DMS 273 (cell line): Measurements from ENCODE around the gene SIMC1.
"Not testable (repeated sequence)": the region's sequence is repeated elsewhere in the genome, so short reads cannot be mapped to it uniquely, and the experiment has no call there.

Experiments
- DNase-seq: peaks from one replicate; lab custom pipeline; 2025; ENCODE audit not compliant: unreplicated experiment; lab: John Stamatoyannopoulos, UW

The SIMC1 gene

GRCh38 chr5:176290057-176290840 is 52.0 kb downstream of the SIMC1 start:
- DNase-seq, result not testable (repeated sequence)

DNA sequence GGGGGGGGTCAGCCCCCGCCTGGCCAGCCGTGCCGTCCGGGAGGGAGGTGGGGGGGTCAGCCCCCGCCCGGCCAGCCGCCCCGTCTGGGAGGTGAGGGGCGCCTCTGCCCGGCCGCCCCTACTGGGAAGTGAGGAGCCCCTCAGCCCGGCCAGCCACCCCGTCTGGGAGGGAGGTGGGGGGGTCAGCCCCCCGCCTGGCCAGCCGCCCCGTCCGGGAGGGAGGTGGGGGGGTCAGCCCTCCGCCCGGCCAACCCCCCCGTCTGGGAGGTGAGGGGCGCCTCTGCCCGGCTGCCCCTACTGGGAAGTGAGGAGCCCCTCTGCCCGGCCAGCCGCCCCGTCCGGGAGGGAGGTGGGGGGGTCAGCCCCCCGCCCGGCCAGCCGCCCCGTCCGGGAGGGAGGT is 67.1 kb downstream of the SIMC1 start:
- not testable (repeated sequence) for DNase-seq

DNA sequence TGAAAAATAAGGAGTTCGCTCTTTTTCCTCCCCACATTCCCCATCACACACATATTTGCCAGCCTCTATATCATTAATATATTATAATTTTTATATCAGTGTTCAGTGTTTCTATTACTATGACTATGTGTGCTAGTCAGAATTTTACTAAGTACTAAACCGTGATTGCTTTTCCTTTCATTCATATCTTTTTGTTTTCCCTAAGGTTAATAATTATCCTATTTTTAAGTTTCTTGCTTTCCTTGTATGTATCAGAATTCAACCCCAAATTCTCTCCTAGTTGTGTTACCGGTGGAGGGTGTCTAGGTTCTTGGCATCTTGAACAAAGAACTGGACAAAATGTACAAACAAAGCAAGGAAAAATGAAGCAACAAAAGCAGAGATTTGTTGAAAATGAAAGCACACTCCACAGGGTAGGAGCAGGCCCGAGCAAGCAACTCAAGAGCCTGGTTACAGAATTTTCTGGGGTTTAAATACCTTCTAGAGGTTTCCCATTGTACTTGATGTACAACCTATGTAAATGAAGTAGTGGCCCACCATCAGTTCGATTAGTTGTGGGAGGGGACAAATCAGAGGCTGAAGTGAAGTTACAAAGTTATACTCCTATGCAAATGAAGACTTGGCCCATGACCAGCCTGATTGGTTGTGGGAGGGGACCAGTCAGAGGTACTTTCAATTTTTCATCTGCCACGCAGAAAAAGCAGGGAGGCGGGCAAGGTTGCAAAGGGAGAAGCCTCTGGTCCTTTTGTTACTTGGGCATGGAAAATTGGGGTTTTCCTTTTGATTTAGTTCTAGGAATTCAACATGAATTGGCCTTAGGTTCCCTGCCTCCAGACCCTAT is 79.5 kb downstream of the SIMC1 start:
- DNase-seq, result no peak

- DNase-seq, result no peak
These were observed 81.8 kb downstream of the SIMC1 start for GRCh38 chr5:176319827-176320554.

DNA sequence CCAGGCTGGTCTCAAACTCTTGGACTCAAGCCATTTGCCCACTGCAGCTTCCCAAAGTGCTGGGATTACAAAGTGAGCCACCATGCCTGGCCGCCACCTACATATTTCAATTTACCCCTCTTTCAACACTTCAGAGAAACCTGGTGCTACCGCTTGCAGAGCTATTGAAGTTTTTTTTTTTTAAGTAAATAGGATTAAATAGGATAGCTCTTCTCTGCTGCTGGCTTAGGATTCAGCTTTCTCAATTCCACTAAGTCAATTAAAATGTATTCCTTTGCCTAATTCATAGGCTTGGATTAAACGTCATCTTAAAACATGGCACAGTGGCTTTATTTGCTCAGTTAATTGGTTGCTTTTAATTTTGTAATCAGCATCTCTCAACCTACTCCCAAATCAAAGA is 82.4 kb downstream of the SIMC1 start:
- DNase-seq, result no peak

DNA sequence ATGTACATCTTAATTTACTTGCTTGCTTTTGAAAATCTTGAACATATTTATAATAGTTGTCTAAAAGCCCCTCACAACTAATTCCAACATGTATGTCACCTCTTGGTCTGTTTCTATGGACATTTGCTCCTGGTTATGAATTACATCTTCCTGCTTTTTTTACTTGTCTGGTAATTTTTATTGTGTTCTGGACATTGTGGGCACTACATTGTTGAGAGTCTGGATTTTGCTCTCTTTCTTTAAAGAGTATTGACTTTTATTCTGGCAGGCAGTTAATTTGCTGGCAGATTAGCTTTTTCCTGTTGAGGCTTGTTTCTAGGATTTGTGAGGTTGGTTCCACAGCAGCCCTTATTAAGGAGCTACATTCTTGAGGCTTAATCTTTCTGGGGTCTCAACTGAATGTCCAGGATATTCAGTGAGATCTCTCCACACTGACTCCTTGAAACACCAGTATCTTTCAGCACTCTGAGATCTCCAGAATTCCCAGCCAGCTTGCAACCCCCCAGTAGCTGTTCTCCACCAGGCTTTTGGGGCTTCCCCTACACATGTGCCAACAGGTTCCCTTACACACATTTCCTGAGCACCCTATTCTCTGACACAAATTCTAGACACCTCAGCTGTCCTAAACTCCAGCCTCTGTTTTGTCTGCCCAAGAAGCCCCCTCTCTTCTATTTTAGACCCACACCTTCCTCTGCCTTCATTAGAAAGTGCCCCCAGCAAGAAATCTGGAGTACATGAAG is 96.0 kb downstream of the SIMC1 start:
- no peak for DNase-seq

DNA sequence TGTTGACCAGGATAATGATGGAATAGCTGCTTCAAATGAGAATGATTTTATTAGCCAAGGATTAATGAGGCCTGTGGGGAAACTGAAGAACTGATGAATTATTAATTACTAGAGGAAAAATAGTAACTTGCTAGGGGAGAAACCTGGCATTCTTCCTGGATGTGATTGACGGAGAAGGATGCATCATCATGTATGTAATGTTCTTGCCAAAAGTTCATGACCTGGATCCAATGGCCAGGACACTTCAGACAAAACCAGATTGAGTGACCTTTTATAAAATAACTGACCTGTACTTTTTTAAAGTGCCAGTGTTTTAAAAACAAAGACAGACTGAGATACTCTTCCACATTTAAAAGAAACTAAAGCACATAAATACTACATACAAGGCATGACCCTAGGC is 99.7 kb downstream of the SIMC1 start:
- DNase-seq, result no peak

GRCh38 chr5:176339304-176339703 is 101.1 kb downstream of the SIMC1 start:
- DNase-seq, result no peak

- DNase-seq, result no peak
These were observed 103.3 kb downstream of the SIMC1 start for GRCh38 chr5:176341325-176342157.

- DNase-seq, result no peak
These were observed 103.9 kb downstream of the SIMC1 start for GRCh38 chr5:176342158-176342483.

GRCh38 chr5:176342766-176343458 is 104.7 kb downstream of the SIMC1 start:
- DNase-seq, result no peak

DNA sequence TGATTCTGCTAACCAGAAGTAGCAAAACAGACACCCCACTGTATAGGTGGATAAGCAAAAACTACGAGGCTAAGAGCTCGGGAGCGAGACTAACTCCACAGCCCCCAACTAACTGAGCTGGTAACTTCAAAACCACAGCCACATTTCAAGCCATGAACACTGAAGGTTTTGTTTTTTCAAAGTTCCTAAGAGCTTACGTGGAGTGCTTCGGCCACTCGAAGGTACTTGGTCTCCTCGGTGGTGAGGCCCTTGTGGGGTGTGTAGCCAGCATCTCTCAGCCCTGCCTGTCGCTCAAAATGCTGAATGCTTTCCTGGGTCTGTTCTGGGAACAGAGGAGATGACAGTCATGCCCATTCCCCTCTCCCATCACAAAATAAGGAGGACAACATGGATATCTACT is 112.2 kb downstream of the SIMC1 start:
- no peak for DNase-seq

GRCh38 chr5:176352116-176352878 is 114.1 kb downstream of the SIMC1 start:
- DNase-seq, result no peak

- DNase-seq, result no peak
These were observed 115.3 kb downstream of the SIMC1 start for GRCh38 chr5:176353533-176353932.

DNA sequence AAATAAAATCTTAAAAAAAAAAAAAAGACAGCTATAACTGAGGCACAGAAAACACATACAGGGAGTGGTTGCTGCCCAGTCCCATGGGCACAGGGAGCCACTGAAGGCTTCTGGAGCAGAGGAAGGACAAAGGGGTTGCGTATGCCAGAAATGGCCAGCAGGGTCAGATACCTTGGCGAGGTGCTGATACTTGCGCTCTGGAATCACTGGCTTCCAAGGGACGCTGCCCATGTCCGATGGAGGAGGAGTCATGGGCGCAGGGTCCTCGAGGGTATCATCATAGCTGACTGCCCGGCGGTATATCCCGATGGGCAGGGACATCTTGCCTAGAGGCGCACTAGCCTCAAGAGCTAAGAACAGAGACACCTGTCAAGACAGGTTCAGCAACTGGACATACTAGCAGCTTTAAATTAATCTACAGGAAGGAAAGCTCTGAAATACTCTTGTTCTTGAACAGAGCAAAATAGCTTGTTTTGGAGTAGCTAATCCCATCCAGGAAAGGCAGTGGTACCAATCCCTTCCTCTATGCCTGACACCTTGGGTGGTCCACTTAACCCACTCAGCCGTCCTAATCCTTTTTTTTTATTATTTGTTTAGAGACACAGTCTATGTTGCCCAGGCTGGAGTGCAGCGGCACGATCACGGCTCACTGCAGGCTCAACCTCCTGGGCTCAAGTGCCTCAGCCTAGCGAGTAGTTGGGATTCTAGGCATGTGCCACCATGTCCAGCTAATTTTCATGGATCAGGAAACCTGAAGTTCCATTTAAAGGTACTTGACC is 117.4 kb downstream of the SIMC1 start:
- DNase-seq, result no peak

DNA sequence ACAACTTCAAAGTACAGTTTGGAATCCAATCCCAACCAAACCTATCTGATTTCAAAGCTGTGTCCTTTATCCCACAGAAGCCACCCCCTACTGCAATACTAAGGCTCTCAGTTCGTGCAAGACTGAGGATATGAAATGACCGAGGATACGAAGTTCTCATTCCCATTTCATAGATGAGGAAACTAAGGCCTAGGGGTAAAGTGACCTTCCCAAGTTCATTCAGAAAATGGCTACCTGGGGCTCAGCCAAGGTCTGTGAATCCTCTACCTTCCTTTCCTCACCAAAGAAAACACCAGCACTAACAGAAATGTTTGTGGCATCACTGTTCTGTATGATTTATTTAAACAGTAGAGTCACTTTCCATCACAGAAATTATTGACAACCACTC is 117.9 kb downstream of the SIMC1 start:
- no peak for DNase-seq

DNA sequence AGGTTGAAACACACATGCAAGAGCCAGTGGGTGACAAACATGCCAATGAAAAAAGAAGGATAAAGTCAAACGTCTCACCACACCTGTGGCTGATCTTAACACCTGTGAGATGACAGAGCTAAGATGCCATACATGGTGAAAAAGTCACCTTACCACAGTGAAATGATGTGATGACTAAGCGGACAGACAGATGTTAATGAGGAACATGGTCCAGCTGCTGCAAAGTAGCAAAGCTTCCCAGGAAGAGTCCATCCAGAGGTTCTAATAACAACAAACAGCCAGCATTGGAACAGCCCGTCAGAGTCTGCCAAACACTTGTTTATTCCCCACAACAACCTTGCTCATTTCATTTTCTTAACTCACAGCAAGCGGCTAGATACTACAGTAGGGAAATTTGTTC is 121.4 kb downstream of the SIMC1 start:
- no peak for DNase-seq

- no peak for DNase-seq
These were observed 122.7 kb downstream of the SIMC1 start for GRCh38 chr5:176360894-176361436.
